GM23248 (cell line): ENCODE measurements around the gene MYEF2. TPM values are rescaled to one million over a fixed set of nuclear protein-coding genes. Genes with fewer than 3 reads are reported as not detected.

Experiments
- DNase-seq: peaks from one replicate; pipeline ENCODE4 v3.0.0-alpha.2; 2015
- H2AFZ ChIP-seq: fragments of 200-600 bp; sonication (generic); 2 replicates; pipeline ENCODE4 v1.6.1; 2016; ENCODE audit warnings: antibody characterized with exemption
- H3F3A ChIP-seq: fragments of 200-600 bp; sonication (generic); 2 replicates; pipeline ENCODE4 v1.6.1; 2016; ENCODE audit warnings: mild to moderate bottlenecking, antibody characterized with exemption, mixed run types; ENCODE audit not compliant: insufficient read depth
- H3K27ac ChIP-seq: fragments of 200-600 bp; sonication (generic); 2 replicates; pipeline ENCODE4 v1.5.1; 2016; ENCODE audit warnings: mild to moderate bottlenecking
- H3K27me3 ChIP-seq: fragments of 200-600 bp; sonication (generic); replicated peaks from 2 replicates; pipeline ENCODE4 v1.6.1; 2016; ENCODE audit warnings: mild to moderate bottlenecking; ENCODE audit not compliant: insufficient read depth
- H3K36me3 ChIP-seq: fragments of 200-600 bp; sonication (generic); 2 replicates; pipeline ENCODE4 v1.6.1; 2016; ENCODE audit warnings: low read depth, mild to moderate bottlenecking
- H3K4me1 ChIP-seq: fragments of 200-600 bp; sonication (generic); 2 replicates; pipeline ENCODE4 v1.6.1; 2016; ENCODE audit warnings: mild to moderate bottlenecking; ENCODE audit not compliant: insufficient read depth
- H3K4me2 ChIP-seq: fragments of 200-600 bp; sonication (generic); one replicate; pipeline ENCODE4 v1.6.1; 2016; ENCODE audit warnings: mild to moderate bottlenecking; ENCODE audit not compliant: unreplicated experiment
- H3K4me3 ChIP-seq: fragments of 200-600 bp; sonication (generic); 2 replicates; pipeline ENCODE4 v1.5.1; 2016; ENCODE audit warnings: mild to moderate bottlenecking
- H3K79me2 ChIP-seq: fragments of 200-600 bp; sonication (generic); 2 replicates; pipeline ENCODE4 v1.6.1; 2016; ENCODE audit warnings: mild to moderate bottlenecking; ENCODE audit not compliant: insufficient read depth
- H3K9ac ChIP-seq: fragments of 200-600 bp; sonication (generic); 2 replicates; pipeline ENCODE4 v1.6.1; 2016; ENCODE audit warnings: mild to moderate bottlenecking
- H3K9me2 ChIP-seq: fragments of 200-600 bp; sonication (generic); 2 replicates; pipeline ENCODE4 v1.6.1; 2016; ENCODE audit warnings: mixed run types, mild to moderate bottlenecking, moderate library complexity; ENCODE audit not compliant: insufficient read depth
- H3K9me3 ChIP-seq: fragments of 200-600 bp; sonication (generic); one replicate; pipeline ENCODE4 v1.6.1; 2017; ENCODE audit warnings: low read depth
- H4K20me1 ChIP-seq: fragments of 200-600 bp; sonication (generic); 2 replicates; pipeline ENCODE4 v1.6.0; 2016; ENCODE audit not compliant: insufficient read depth
- EZH2 ChIP-seq: fragments of 200-600 bp; sonication (generic); IDR thresholded peaks from 2 replicates; pipeline ENCODE4 v1.6.1; 2018; ENCODE audit warnings: antibody characterized with exemption, mild to moderate bottlenecking; ENCODE audit not compliant: insufficient read depth, poor library complexity, severe bottlenecking
- EZH2phosphoT487 ChIP-seq: fragments of 200-600 bp; sonication (generic); IDR thresholded peaks from 2 replicates; pipeline ENCODE4 v1.6.1; 2018; ENCODE audit warnings: antibody characterized with exemption, moderate library complexity, mild to moderate bottlenecking, low read depth; ENCODE audit not compliant: insufficient read depth
- WGBS, 2 experiments: methylation state at CpG; one replicate each; pipeline ENCODE4 v1.1.6; 2015 to 2017; ENCODE audit warnings: low lambda C conversion rate in 2 of 2, low coverage in 1 of 2; ENCODE audit errors: missing lambda C conversion rate in 2 of 2; 5-methylcytosine and 5-hydroxymethylcytosine counted together
- in situ Hi-C: fragments of 300-500 bp; cut with MboI; formaldehyde crosslinking; loops from 2 replicates; pipeline ENCODE4 v1.15.0; 2020
- polyA plus RNA-seq: library from polyadenylated mRNA; unstranded; fragments of >200 nt; fragmentation: Nextera tagmentation; extraction: Ambion mirVana; gene quantifications from 2 replicates; pipeline ENCODE4 v1.2.1, GENCODE V29; 2016
- total RNA-seq: library from RNA; depleted of rRNA; stranded (reverse); fragments of >200 nt; shearing (Covaris generic); gene quantifications from 2 replicates; pipeline ENCODE4 v1.2.3, GENCODE V29; 2014; rRNA removed

MYEF2 gene
- total RNA-seq (1.7 and 6.8 TPM in 2 replicates), polyA plus RNA-seq (1.3 and 1.8 TPM in 2 replicates)

DNA sequence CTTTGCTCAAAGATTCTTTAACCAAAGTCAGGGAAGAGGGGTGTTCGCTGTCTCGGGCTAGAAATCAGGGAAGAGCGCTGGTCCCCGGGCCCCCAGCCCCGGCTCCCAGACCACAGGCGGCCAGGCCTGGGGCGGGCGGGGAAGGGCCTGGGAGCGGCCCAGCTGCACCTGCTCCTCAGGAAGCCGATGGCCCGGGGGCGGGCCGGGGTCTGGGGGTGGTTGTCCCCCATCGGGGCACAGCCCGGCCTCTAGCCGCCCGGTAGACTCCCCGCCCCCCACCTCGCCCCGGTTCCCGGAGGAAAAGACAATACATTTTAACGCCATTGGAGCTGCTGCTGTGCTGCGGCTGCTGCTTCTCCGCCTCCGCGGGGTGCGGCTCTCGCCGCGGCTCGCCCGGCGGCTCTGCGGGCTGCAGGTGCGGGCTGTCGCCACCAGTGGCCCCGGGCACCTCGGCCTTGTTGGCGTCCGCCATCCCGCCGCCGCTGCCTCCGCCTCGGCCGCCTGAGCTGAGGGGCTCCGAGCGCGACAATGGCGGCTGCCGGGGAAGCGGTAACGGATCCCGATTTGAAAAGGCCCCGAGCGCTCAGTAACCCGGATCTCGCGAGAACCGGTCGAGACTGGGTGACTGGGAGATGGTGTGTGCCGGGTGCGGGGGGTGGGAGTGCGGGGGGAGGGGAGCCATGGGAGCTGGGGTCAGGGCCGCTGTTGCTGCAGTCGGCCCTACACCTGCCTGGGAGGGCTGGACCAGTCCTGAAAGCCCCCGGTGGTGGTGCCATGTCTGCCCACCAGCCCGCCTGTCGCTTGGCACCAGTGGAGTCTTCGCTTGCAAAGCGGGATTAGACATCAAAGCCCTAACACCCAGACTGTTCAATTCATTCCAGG lies at the start of gene MYEF2:
TSS of gene MYEF2 (minus strand) at position 530 of the 882 bp plus-strand sequence. CDS start at position 472, 58 bp downstream.
- H3F3A ChIP-seq: no peaks in the 10 kb centered on the region
- no peaks in the 10 kb centered on the region for H3K9me2 ChIP-seq
- in situ Hi-C loops: no loop called here
- no peaks in the 10 kb centered on the region for H3K9me3 ChIP-seq
- no peaks in the 10 kb centered on the region for H4K20me1 ChIP-seq
- no peaks in the 10 kb centered on the region for H3K79me2 ChIP-seq
- H3K9ac ChIP-seq: peak within 1 kb of the TSS; percentile 59
- H3K27me3 ChIP-seq: peaks cover 11% of the 10 kb centered on the region; the same call in 1 of the 2 replicates
- H3K36me3 ChIP-seq: no peaks in the 10 kb centered on the region
- no peak within 1 kb of the TSS for H3K27ac ChIP-seq
- DNase-seq: peak; percentile 65
- TF ChIP-seq EZH2 (no peak), EZH2phosphoT487 (no peak)
- H3K4me2 ChIP-seq: peak within 1 kb of the TSS; percentile 82
- WGBS, 2 experiments: 3 to 4% methylated on average over 37 to 70 of the region's 71 CpGs
- peaks cover 5% of the 10 kb centered on the region; the same call in 1 of the 2 replicates for H3K4me1 ChIP-seq
- H3K4me3 ChIP-seq: peak within 1 kb of the TSS; percentile 76
- H2AFZ ChIP-seq: peak within 1 kb of the TSS; percentile 84

DNA sequence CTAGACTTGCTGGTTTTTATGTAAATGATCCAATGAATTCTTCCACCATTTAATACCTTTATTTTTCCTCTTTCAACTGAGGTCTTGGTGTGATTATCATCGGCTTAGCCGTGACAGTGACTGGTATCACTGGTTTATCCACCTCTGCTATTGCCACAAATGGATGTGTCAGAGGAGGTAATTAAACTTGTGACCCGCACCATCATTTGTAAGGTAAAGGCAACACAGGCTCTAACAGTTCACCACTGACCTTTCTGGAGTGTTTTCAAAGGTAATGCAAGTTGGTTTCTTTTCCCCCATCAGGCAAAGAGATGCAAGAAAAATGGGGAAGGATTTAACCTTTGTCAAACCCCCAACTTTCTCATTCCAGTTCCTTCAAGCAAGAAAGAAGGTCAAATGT lies 47.7 kb upstream of the MYEF2 start:
- WGBS, 2 experiments: 57 to 69% methylated on average over 3 of the region's 3 CpGs
- Histone ChIP-seq H3K36me3 (no peaks in the 10 kb centered on the region), H3K79me2 (no peaks in the 10 kb centered on the region), H3K4me3 (no peak overlapping the region), H3F3A (no peaks in the 10 kb centered on the region), H3K9me3 (no peaks in the 10 kb centered on the region), H2AFZ (no peak overlapping the region), H3K9ac (no peak overlapping the region), H3K4me1 (no peaks in the 10 kb centered on the region), H3K4me2 (no peak overlapping the region), H4K20me1 (no peaks in the 10 kb centered on the region), H3K9me2 (no peaks in the 10 kb centered on the region), H3K27ac (no peak overlapping the region), H3K27me3 (peaks cover 5% of the 10 kb centered on the region; the same call in 1 of the 2 replicates)
- no peak for TF ChIP-seq EZH2
- TF ChIP-seq EZH2phosphoT487: no peak
- no peak for DNase-seq
- in situ Hi-C loops: no loop called here

DNA sequence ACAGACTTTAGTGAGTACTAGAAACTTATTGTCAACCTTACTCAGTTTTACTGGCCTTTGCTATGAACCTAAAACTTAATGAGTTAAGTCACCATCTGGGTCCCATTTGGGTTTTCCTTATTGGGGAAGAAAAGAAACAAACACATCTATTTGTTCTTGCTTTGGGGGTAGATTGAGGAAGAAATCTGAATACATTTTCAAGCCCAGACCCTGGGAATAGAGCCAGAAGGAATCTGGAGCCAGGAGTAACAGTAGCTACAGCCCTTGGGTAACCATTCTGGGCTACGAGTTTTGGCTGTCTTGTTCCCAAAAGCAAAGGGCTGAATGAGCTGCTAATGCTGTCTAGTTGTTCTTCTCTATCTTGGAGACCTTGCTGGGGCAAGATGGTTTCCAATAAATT lies 44.5 kb upstream of the MYEF2 start:
- H3F3A ChIP-seq: no peaks in the 10 kb centered on the region
- H3K4me1 ChIP-seq: no peaks in the 10 kb centered on the region
- H3K27me3 ChIP-seq: peaks cover 5% of the 10 kb centered on the region; the same call in 1 of the 2 replicates
- H3K9me2 ChIP-seq: no peaks in the 10 kb centered on the region
- H3K4me3 ChIP-seq: no peak overlapping the region
- no peak overlapping the region for H3K4me2 ChIP-seq
- TF ChIP-seq EZH2phosphoT487: no peak
- TF ChIP-seq EZH2: no peak
- no peak overlapping the region for H2AFZ ChIP-seq
- no peaks in the 10 kb centered on the region for H3K9me3 ChIP-seq
- 0 to 3% methylated on average over 1 of the region's 1 CpG for WGBS, 2 experiments
- H3K36me3 ChIP-seq: no peaks in the 10 kb centered on the region
- no peaks in the 10 kb centered on the region for H3K79me2 ChIP-seq
- H4K20me1 ChIP-seq: no peaks in the 10 kb centered on the region
- H3K9ac ChIP-seq: no peak overlapping the region
- no peak overlapping the region for H3K27ac ChIP-seq
- in situ Hi-C loops: no loop called here
- no peak for DNase-seq

DNA sequence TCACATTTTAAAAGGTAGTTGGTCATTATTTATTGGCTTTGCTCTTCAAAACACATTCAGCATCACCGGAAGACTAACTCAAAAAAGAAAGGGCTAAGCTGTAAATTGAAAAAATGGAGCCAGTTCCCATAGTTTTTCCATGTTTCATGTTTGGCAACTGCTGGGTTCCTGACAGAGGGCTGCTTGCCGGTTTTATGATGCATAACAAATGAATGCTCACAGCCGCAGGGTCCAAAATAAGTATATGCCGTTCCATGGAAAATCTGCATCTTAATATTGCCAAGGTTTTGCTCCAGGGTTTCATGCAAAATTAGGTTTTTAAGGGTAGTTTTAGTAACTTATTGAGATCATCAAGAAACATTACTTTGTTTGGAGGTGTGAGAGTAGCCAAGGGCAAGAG lies 43.8 kb upstream of the MYEF2 start:
- Histone ChIP-seq H3K79me2 (no peaks in the 10 kb centered on the region), H4K20me1 (no peaks in the 10 kb centered on the region), H2AFZ (no peak overlapping the region), H3K27ac (no peak overlapping the region), H3K27me3 (peaks cover 5% of the 10 kb centered on the region; the same call in 1 of the 2 replicates), H3K9me3 (no peaks in the 10 kb centered on the region), H3K4me3 (no peak overlapping the region), H3F3A (no peaks in the 10 kb centered on the region), H3K36me3 (no peaks in the 10 kb centered on the region), H3K9ac (no peak overlapping the region), H3K4me2 (no peak overlapping the region), H3K9me2 (no peaks in the 10 kb centered on the region), H3K4me1 (no peaks in the 10 kb centered on the region)
- DNase-seq: peak; percentile 45
- in situ Hi-C loops: no loop called here
- TF ChIP-seq EZH2 (no peak), EZH2phosphoT487 (no peak)
- WGBS, 2 experiments: 19 to 22% methylated on average over 4 of the region's 4 CpGs
